Upper lobe of left lung (tissue), 6 donors: Measurements from ENCODE around the gene ERCC5. TPM values are rescaled to one million over a fixed set of nuclear protein-coding genes. Genes with fewer than 3 reads are reported as not detected.

ENCODE experiments used
- ATAC-seq, 2 donors: fragments of 200-7000 bp; cut with Tn5 transposase; one replicate each; pipeline ENCODE4 v1.9.1; 2022; ENCODE audit warnings: mild to moderate bottlenecking in 2 of 2, moderate library complexity in 2 of 2; ENCODE audit not compliant: low FRiP score in 2 of 2
- DNase-seq, 2 donors: peaks; one replicate each; pipeline ENCODE4 v3.0.0-alpha.2; 2019 to 2020
- H3K27ac ChIP-seq, 4 donors: fragments of 200-600 bp; sonication (generic); one replicate each; pipeline ENCODE4 v1.5.1; 2016 to 2019
- H3K27me3 ChIP-seq, 4 donors: fragments of 200-600 bp; sonication (generic); one replicate each; pipeline ENCODE4 v1.5.1; 2017 to 2019
- H3K36me3 ChIP-seq, 4 donors: fragments of 200-600 bp; sonication (generic); one replicate each; pipeline ENCODE4 v1.5.1; 2016 to 2019
- H3K4me1 ChIP-seq, 4 donors: fragments of 200-600 bp; sonication (generic); one replicate each; pipeline ENCODE4 v1.5.1; 2018 to 2019
- H3K4me3 ChIP-seq, 4 donors: fragments of 200-600 bp; sonication (generic); one replicate each; pipeline ENCODE4 v1.5.1; 2017 to 2019; ENCODE audit warnings: mild to moderate bottlenecking in 2 of 4, moderate library complexity in 1 of 4
- H3K9me3 ChIP-seq, 4 donors: fragments of 200-600 bp; sonication (generic); one replicate each; pipeline ENCODE4 v1.5.1; 2018 to 2019
- EP300 ChIP-seq, 4 donors: sonication (generic); formaldehyde crosslinking; IDR thresholded peaks; one replicate each; pipeline ENCODE4 v1.5.1; 2017; ENCODE audit warnings: antibody characterized with exemption in 4 of 4, control low read depth in 2 of 4
- POLR2A ChIP-seq, 4 donors: fragments of 450-650 bp; IDR thresholded peaks; one replicate each; pipeline ENCODE4 v1.5.1; 2016 to 2017; ENCODE audit warnings: antibody characterized with exemption in 4 of 4, mild to moderate bottlenecking in 2 of 4
- POLR2AphosphoS5 ChIP-seq, 2 donors: sonication (generic); formaldehyde crosslinking; IDR thresholded peaks; one replicate each; pipeline ENCODE4 v1.5.1; 2017; ENCODE audit warnings: antibody characterized with exemption in 2 of 2
- WGBS, 2 donors: methylation state at CpG; one replicate each; pipeline ENCODE4 v1.1.5; 2017 to 2018; 5-methylcytosine and 5-hydroxymethylcytosine counted together
- total RNA-seq, 6 donors: library from RNA; depleted of rRNA in 4 of 6; stranded (reverse); fragments of >200 nt in 4 of 6; gene quantifications; one replicate each; pipeline versions ENCODE4 v1.1.0 to v1.2.1, GENCODE V29; 2016 to 2021
- TF ChIP-seq, protein P1 (sequence below), 6 experiments: fragments of 450-650 bp in 4 of 6; fragments of 200-600 bp in 2 of 6; sonication (generic) in 2 of 6; IDR thresholded peaks; one replicate each; pipeline ENCODE4 v1.5.1; 2016 to 2019; ENCODE audit warnings: antibody characterized with exemption in 6 of 6
- donor health status: DM: no; HTN: no; CAD: no; lungs with moderate emphysema.
- donor health status: DM: no; HTN: yes; CAD: no; lungs with severe emphysema.

ERCC5 gene
- total RNA-seq, 6 donors from 2014 or later, result 39.1 to 138 (median 47.4) TPM

DNA sequence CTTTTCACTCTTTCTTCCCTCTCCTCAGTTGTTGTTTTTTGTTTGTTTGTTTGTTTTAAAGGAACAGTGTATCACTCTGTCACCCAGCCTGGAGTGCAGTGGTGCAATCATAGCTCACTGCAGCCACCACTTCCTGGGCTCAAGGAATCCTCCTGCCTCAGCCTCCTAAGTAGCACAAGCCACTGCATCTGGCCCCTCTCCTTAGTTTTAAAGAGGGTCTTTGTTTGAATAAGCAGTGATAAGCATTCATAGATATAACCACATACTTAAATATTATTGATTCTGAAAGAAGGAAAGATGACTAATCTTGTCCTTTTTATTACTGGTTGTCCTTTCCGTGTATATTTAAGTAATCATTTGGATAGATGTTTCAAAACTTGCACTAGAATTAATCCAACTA is 26.7 kb downstream of the ERCC5 start:
- Histone ChIP-seq H3K27me3 (no peaks in the 10 kb centered on the region), H3K36me3 (peaks cover 32 to 90% (median 59%) of the 10 kb centered on the region in 4 donors), H3K4me1 (peaks cover 0 to 10% (median 4%) of the 10 kb centered on the region in 4 donors), H3K9me3 (no peaks in the 10 kb centered on the region), H3K27ac (no peak overlapping the region), H3K4me3 (no peak overlapping the region)
- DNase-seq, result no peak
- 81 to 91% methylated on average over 1 of the region's 1 CpG for WGBS, 2 donors
- TF ChIP-seq EP300 (IDR thresholded peaks at IDR 0.05) (no peak), POLR2AphosphoS5 (IDR thresholded peaks at IDR 0.05) (no peak), POLR2A (IDR thresholded peaks at IDR 0.05) (no peak)
- TF ChIP-seq, protein P1, sequence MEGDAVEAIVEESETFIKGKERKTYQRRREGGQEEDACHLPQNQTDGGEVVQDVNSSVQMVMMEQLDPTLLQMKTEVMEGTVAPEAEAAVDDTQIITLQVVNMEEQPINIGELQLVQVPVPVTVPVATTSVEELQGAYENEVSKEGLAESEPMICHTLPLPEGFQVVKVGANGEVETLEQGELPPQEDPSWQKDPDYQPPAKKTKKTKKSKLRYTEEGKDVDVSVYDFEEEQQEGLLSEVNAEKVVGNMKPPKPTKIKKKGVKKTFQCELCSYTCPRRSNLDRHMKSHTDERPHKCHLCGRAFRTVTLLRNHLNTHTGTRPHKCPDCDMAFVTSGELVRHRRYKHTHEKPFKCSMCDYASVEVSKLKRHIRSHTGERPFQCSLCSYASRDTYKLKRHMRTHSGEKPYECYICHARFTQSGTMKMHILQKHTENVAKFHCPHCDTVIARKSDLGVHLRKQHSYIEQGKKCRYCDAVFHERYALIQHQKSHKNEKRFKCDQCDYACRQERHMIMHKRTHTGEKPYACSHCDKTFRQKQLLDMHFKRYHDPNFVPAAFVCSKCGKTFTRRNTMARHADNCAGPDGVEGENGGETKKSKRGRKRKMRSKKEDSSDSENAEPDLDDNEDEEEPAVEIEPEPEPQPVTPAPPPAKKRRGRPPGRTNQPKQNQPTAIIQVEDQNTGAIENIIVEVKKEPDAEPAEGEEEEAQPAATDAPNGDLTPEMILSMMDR (IDR thresholded peaks at IDR 0.05), result no peak
- ATAC-seq, result no peak

GRCh38 chr13:102873653-102874052 is 27.8 kb downstream of the ERCC5 start:
- H3K27ac ChIP-seq, result no peak overlapping the region
- no peaks in the 10 kb centered on the region for H3K9me3 ChIP-seq
- H3K4me1 ChIP-seq, result peaks cover 0 to 10% (median 4%) of the 10 kb centered on the region in 4 donors
- H3K36me3 ChIP-seq, result peaks cover 25 to 79% (median 50%) of the 10 kb centered on the region in 4 donors
- DNase-seq (no peak), ATAC-seq (no peak)
- no peaks in the 10 kb centered on the region for H3K27me3 ChIP-seq
- TF ChIP-seq POLR2A (IDR thresholded peaks at IDR 0.05) (no peak), EP300 (IDR thresholded peaks at IDR 0.05) (no peak), POLR2AphosphoS5 (IDR thresholded peaks at IDR 0.05) (no peak)
- TF ChIP-seq, protein P1 (IDR thresholded peaks at IDR 0.05), result no peak
- 49 to 57% methylated on average over 3 of the region's 3 CpGs for WGBS, 2 donors
- H3K4me3 ChIP-seq, result no peak overlapping the region

- peaks cover 25 to 68% (median 46%) of the 10 kb centered on the region in 4 donors for H3K36me3 ChIP-seq
- no peaks in the 10 kb centered on the region for H3K9me3 ChIP-seq
- ATAC-seq, result no peak
- 87 to 93% methylated on average over 4 of the region's 4 CpGs for WGBS, 2 donors
- no peak overlapping the region for H3K27ac ChIP-seq
- no peak overlapping the region for H3K4me3 ChIP-seq
- no peak for DNase-seq
- TF ChIP-seq EP300 (IDR thresholded peaks at IDR 0.05), result no peak
- TF ChIP-seq POLR2A (IDR thresholded peaks at IDR 0.05), result no peak
- TF ChIP-seq, protein P1 (IDR thresholded peaks at IDR 0.05), result no peak
- TF ChIP-seq POLR2AphosphoS5 (IDR thresholded peaks at IDR 0.05), result no peak
- H3K4me1 ChIP-seq, result peaks cover 0 to 8% (median 3%) of the 10 kb centered on the region in 4 donors
- H3K27me3 ChIP-seq, result no peaks in the 10 kb centered on the region
Measured at GRCh38 chr13:102875256-102875655, 29.4 kb downstream of the ERCC5 start.

- Histone ChIP-seq H3K27me3 (no peaks in the 10 kb centered on the region), H3K4me1 (no peaks in the 10 kb centered on the region), H3K36me3 (peaks cover 24 to 53% (median 43%) of the 10 kb centered on the region in 4 donors), H3K27ac (no peak overlapping the region), H3K4me3 (no peak overlapping the region), H3K9me3 (no peaks in the 10 kb centered on the region)
- 96 to 97% methylated on average over 1 of the region's 1 CpG for WGBS, 2 donors
- DNase-seq, result no peak
- peak in 1 of 2 donors; percentile 63 for ATAC-seq
- TF ChIP-seq POLR2A (IDR thresholded peaks at IDR 0.05) (no peak), EP300 (IDR thresholded peaks at IDR 0.05) (no peak), POLR2AphosphoS5 (IDR thresholded peaks at IDR 0.05) (no peak)
- TF ChIP-seq, protein P1 (IDR thresholded peaks at IDR 0.05), result no peak
Measured at GRCh38 chr13:102877303-102877702, 31.5 kb downstream of the ERCC5 start.

- Histone ChIP-seq H3K4me3 (no peak overlapping the region), H3K9me3 (no peaks in the 10 kb centered on the region), H3K4me1 (no peaks in the 10 kb centered on the region), H3K36me3 (peaks cover 13 to 41% (median 32%) of the 10 kb centered on the region in 4 donors), H3K27ac (no peak overlapping the region), H3K27me3 (no peaks in the 10 kb centered on the region)
- no peak for TF ChIP-seq POLR2A (IDR thresholded peaks at IDR 0.05)
- TF ChIP-seq, protein P1 (IDR thresholded peaks at IDR 0.05), result no peak
- 77 to 81% methylated on average over 5 of the region's 5 CpGs for WGBS, 2 donors
- DNase-seq, result no peak
- ATAC-seq, result no peak
Measured at GRCh38 chr13:102878481-102878880, 32.6 kb downstream of the ERCC5 start.
